Spleen (tissue), 11 donors: ENCODE data around the gene KCNJ9. TPM values are rescaled to one million over a fixed set of nuclear protein-coding genes. Genes with fewer than 3 reads are reported as not detected.

Experiments used
- DNase-seq: peaks from one replicate; pipeline ENCODE4 v3.0.0-alpha.2; 2020
- H3K27ac ChIP-seq, 8 donors: fragments of 200-600 bp; sonication (generic) in 7 of 8; 1 replicate in 4 of 8; 2 replicates in 4 of 8; pipeline versions ENCODE4 v1.5.0 to v1.8.0; 2016 to 2021; ENCODE audit warnings: inconsistent platforms in 4 of 8, mild to moderate bottlenecking in 4 of 8, moderate library complexity in 1 of 8
- H3K27me3 ChIP-seq, 7 donors: fragments of 200-600 bp; sonication (generic) in 6 of 7; replicated peaks in 1 of 7; 1 replicate in 4 of 7; 2 replicates in 3 of 7; pipeline versions ENCODE4 v1.5.0 to v1.8.0; 2016 to 2021; ENCODE audit warnings: inconsistent platforms in 3 of 7, mild to moderate bottlenecking in 1 of 7
- H3K36me3 ChIP-seq, 6 donors: fragments of 200-600 bp; sonication (generic) in 5 of 6; 1 replicate in 4 of 6; 2 replicates in 2 of 6; pipeline versions ENCODE4 v1.5.0 to v1.8.0; 2016 to 2021; ENCODE audit warnings: inconsistent platforms in 2 of 6
- H3K4me1 ChIP-seq, 6 donors: fragments of 200-600 bp; sonication (generic) in 5 of 6; 1 replicate in 3 of 6; 2 replicates in 3 of 6; pipeline versions ENCODE4 v1.5.0 to v1.8.0; 2016 to 2021; ENCODE audit warnings: inconsistent platforms in 3 of 6
- H3K4me3 ChIP-seq, 8 donors: fragments of 200-600 bp; sonication (generic) in 7 of 8; 1 replicate in 4 of 8; 2 replicates in 4 of 8; pipeline versions ENCODE4 v1.5.0 to v1.8.0; 2016 to 2021; ENCODE audit warnings: inconsistent platforms in 4 of 8, mild to moderate bottlenecking in 4 of 8, moderate library complexity in 2 of 8
- H3K9me3 ChIP-seq, 8 donors: fragments of 200-600 bp; sonication (generic) in 7 of 8; 1 replicate in 4 of 8; 2 replicates in 4 of 8; pipeline versions ENCODE4 v1.5.0 to v1.8.0; 2016 to 2021; ENCODE audit warnings: inconsistent platforms in 4 of 8
- CTCF ChIP-seq, 11 experiments: fragments of 200-600 bp in 7 of 11; fragments of 450-650 bp in 4 of 11; sonication (generic) in 4 of 11; IDR thresholded peaks in 8 of 11; conservative IDR thresholded peaks in 3 of 11; 1 replicate in 7 of 11; 2 replicates in 4 of 11; pipeline versions ENCODE4 v1.4.0 to v1.8.0; 2016 to 2021; ENCODE audit warnings: antibody characterized with exemption in 11 of 11, inconsistent platforms in 4 of 11, mild to moderate bottlenecking in 1 of 11
- POLR2A ChIP-seq, 3 donors: fragments of 450-650 bp; IDR thresholded peaks; one replicate each; pipeline ENCODE4 v1.5.1; 2017; ENCODE audit warnings: antibody characterized with exemption in 3 of 3, mild to moderate bottlenecking in 1 of 3
- POLR2AphosphoS5 ChIP-seq, 3 donors: sonication (generic); formaldehyde crosslinking; IDR thresholded peaks; one replicate each; pipeline ENCODE4 v1.5.1; 2017; ENCODE audit warnings: antibody characterized with exemption in 3 of 3
- WGBS, 5 donors: extraction: QIAGEN DNeasy Blood & Tissue Kit in 3 of 5; methylation state at CpG; one replicate each; pipeline versions ENCODE4 v1.1.5 to v1.1.7; 2013 to 2018; 5-methylcytosine and 5-hydroxymethylcytosine counted together
- intact Hi-C: fragments of 100-400 bp; cut with DNase I; formaldehyde crosslinking; loops from one replicate; pipeline ENCODE4 v1.15.0; 2023; ENCODE audit warnings: low total_unique reads
- polyA plus RNA-seq, 3 donors: library from polyadenylated mRNA; stranded (reverse); fragments of 200-250 nt; gene quantifications; one replicate each; pipeline ENCODE4 v1.2.1, GENCODE V29; 2013
- total RNA-seq, 7 donors: library from RNA; depleted of rRNA in 3 of 7; stranded (reverse); fragments of >200 nt in 3 of 7; fragmentation: NEBNext Ultra II Directional in 4 of 7; extraction: Animal tissue kit (Norgen Biotek cat#: 25700) in 4 of 7; gene quantifications; one replicate each; pipeline versions ENCODE4 v1.1.0 to v1.2.1, GENCODE V29; 2016 to 2021
- donor health status: healthy with polysubstance abuse.
- donor health status: DM: no; HTN: no; CAD: no; lungs with moderate emphysema.
- donor health status: DM: no; HTN: no; CAD: no.
- donor health status: Bipolar disorder and iron deficiency.
- donor health status: healthy.
- donor health status: DM: no; HTN: no; CAD: no.
- donor health status: DM: yes; HTN: yes; CAD: no.

Gene KCNJ9
- total and polyA plus RNA-seq, 10 donors, result not detected

- 61 to 69% (median 64%) methylated on average over 11 to 12 of the region's 12 CpGs for WGBS, 5 donors
- H3K27me3 ChIP-seq, result peaks cover 0 to 25% (median 0%) of the 10 kb centered on the region in 7 donors
- no peaks in the 10 kb centered on the region for H3K36me3 ChIP-seq
- no peak for TF ChIP-seq POLR2A (IDR thresholded peaks at IDR 0.05)
- TF ChIP-seq CTCF (IDR thresholded peaks at IDR 0.05 in 8 of 11, conservative IDR thresholded peaks at IDR 0.05 in 3 of 11), result no peak
- no peak for TF ChIP-seq POLR2AphosphoS5 (IDR thresholded peaks at IDR 0.05)
- H3K9me3 ChIP-seq, result no peaks in the 10 kb centered on the region
- peak overlapping the region in 1 of 8 donors; percentile 0 for H3K4me3 ChIP-seq
- H3K4me1 ChIP-seq, result peaks cover 0 to 9% (median 0%) of the 10 kb centered on the region in 6 donors
- no peak for DNase-seq
- intact Hi-C loops, result no loop called here
- H3K27ac ChIP-seq, result no peak overlapping the region
Measured at GRCh38 chr1:160116283-160117147, 35.2 kb downstream of the KCNJ9 start.

- no peak for DNase-seq
- intact Hi-C loops, result no loop called here
- peaks cover 0 to 9% (median 0%) of the 10 kb centered on the region in 6 donors for H3K4me1 ChIP-seq
- WGBS, 5 donors, result 8 to 50% (median 30%) methylated on average over 1 of the region's 1 CpG
- no peak overlapping the region for H3K27ac ChIP-seq
- no peaks in the 10 kb centered on the region for H3K36me3 ChIP-seq
- peaks cover 0 to 25% (median 0%) of the 10 kb centered on the region in 7 donors for H3K27me3 ChIP-seq
- peak overlapping the region in 1 of 8 donors; percentile 0 for H3K4me3 ChIP-seq
- no peak for TF ChIP-seq CTCF (IDR thresholded peaks at IDR 0.05 in 8 of 11, conservative IDR thresholded peaks at IDR 0.05 in 3 of 11)
- TF ChIP-seq POLR2A (IDR thresholded peaks at IDR 0.05), result no peak
- TF ChIP-seq POLR2AphosphoS5 (IDR thresholded peaks at IDR 0.05), result no peak
- no peaks in the 10 kb centered on the region for H3K9me3 ChIP-seq
Measured at GRCh38 chr1:160117300-160117699, 36.0 kb downstream of the KCNJ9 start.

- H3K27ac ChIP-seq, result no peak overlapping the region
- peaks cover 0 to 9% (median 0%) of the 10 kb centered on the region in 6 donors for H3K4me1 ChIP-seq
- DNase-seq, result no peak
- intact Hi-C loops, result no loop called here
- WGBS, 5 donors, result 55 to 75% (median 57%) methylated on average over 8 of the region's 8 CpGs
- H3K27me3 ChIP-seq, result peaks cover 0 to 25% (median 0%) of the 10 kb centered on the region in 7 donors
- H3K4me3 ChIP-seq, result no peak overlapping the region
- no peaks in the 10 kb centered on the region for H3K36me3 ChIP-seq
- no peak for TF ChIP-seq POLR2AphosphoS5 (IDR thresholded peaks at IDR 0.05)
- no peak for TF ChIP-seq POLR2A (IDR thresholded peaks at IDR 0.05)
- no peak for TF ChIP-seq CTCF (IDR thresholded peaks at IDR 0.05 in 8 of 11, conservative IDR thresholded peaks at IDR 0.05 in 3 of 11)
- H3K9me3 ChIP-seq, result no peaks in the 10 kb centered on the region
Measured at GRCh38 chr1:160117709-160118183, 36.4 kb downstream of the KCNJ9 start.

GRCh38 chr1:160118928-160119327 is 37.6 kb downstream of the KCNJ9 start:
- no peaks in the 10 kb centered on the region for H3K36me3 ChIP-seq
- peaks cover 0 to 9% (median 0%) of the 10 kb centered on the region in 6 donors for H3K4me1 ChIP-seq
- no peak overlapping the region for H3K4me3 ChIP-seq
- no peak for TF ChIP-seq POLR2AphosphoS5 (IDR thresholded peaks at IDR 0.05)
- TF ChIP-seq POLR2A (IDR thresholded peaks at IDR 0.05), result no peak
- no peak for TF ChIP-seq CTCF (IDR thresholded peaks at IDR 0.05 in 8 of 11, conservative IDR thresholded peaks at IDR 0.05 in 3 of 11)
- WGBS, 5 donors, result 70 to 97% (median 91%) methylated on average over 3 of the region's 3 CpGs
- H3K27me3 ChIP-seq, result peaks cover 0 to 25% (median 0%) of the 10 kb centered on the region in 7 donors
- no peak overlapping the region for H3K27ac ChIP-seq
- H3K9me3 ChIP-seq, result no peaks in the 10 kb centered on the region
- no peak for DNase-seq
- intact Hi-C loops, result no loop called here
